HG02943 (cell line): ENCODE results near the gene WASF1.
A peak's percentile ranks its signal among the peaks of the same experiment; 100 is the strongest.

ENCODE experiments used
- ATAC-seq: cut with Tn5 transposase; IDR thresholded peaks from one replicate; pipeline ENCODE4 v1.9.1; 2021; ENCODE audit warnings: mild to moderate bottlenecking, low read depth, moderate library complexity; ENCODE audit not compliant: unreplicated experiment

Gene WASF1

DNA sequence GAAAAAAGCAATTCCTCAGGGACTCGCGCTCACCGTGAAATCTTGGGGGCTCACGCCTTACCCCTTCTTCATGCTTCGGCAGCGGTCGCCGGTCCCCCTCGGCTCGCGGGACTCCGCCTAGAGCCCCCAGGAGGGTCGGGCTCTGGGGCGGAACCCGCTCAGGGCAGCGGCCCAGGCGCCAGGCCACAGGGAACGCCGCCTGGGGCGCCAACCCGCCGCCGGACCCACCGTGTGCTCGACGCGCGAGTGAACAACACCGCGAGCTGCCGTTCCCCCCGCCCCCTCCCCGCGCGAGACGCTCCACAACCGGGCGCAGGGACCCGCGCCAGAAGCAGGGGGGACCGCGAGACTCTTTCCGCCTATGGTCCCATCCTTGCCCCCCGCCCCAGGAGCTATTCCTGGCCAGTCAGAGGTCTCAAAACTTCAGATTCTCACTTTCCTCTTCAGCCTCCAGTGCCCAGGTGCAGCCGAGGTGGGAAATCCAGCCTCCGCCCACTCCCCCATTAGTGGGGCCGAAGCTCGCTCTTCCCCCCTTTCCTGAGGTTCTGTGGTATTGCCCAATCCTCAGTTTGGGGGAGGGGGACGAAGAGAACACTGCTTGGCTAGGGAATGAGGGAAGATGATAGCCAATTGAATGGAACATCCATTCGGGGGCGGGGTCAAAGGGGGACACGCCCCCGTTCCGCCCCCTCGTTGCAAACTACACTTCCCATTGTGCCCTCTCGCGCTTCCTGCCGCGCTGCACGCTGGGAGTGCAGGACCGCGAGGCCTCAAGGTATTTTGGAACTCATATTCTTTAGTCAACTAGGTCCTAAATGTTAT lies at the start of gene WASF1:
Gene WASF1, minus strand, starts transcription at position 265 of the 822 bp plus-strand sequence. CDS start 52,069 bp downstream, outside the sequence.
- peak; percentile 93 for ATAC-seq

DNA sequence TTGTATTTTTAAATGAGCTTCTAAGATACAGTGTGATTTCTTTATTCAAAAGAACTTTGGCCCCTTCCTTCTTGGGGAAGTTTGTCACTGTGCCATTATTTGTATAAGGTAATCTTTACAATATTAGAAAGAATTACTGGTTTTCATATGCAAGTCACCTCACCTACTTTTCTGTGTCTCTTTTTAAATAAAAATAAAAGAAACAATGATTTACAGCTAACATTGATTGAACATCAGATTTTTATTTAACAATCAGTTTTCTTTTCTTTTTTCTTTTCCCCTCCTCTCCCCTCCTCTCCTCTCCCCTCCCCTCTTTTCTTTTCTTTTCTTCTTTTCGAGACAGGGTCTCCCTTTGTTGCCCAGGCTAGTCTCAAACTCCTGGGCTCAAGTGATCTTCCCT lies 46.8 kb upstream of the WASF1 start:
- ATAC-seq: no peak

- ATAC-seq: no peak
Observed at GRCh38 chr6:110221738-110222137, 42.3 kb upstream of the WASF1 start.

- ATAC-seq: no peak
Observed at GRCh38 chr6:110217266-110217665, 37.8 kb upstream of the WASF1 start.

DNA sequence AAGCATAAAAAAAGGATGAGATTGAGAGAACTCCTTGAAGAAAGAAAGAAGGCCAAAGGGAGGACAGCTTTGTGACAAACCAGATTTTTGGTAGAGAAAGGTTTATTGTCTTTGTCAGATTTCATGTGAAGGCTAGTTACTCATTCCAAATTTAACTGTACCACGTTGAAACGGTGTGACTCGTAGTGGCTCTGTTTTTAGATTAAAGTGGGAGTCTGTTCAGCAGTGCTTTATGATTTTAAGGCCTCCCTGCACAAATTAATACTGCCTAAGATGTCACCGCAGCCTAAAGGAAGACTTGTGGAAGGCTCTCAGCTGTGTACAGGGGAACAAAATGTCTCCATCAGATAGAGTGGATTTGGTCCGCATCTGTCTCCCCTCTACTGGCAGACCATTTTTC lies 36.7 kb upstream of the WASF1 start:
- no peak for ATAC-seq

GRCh38 chr6:110214338-110214737 lies 34.9 kb upstream of the WASF1 start:
- no peak for ATAC-seq

DNA sequence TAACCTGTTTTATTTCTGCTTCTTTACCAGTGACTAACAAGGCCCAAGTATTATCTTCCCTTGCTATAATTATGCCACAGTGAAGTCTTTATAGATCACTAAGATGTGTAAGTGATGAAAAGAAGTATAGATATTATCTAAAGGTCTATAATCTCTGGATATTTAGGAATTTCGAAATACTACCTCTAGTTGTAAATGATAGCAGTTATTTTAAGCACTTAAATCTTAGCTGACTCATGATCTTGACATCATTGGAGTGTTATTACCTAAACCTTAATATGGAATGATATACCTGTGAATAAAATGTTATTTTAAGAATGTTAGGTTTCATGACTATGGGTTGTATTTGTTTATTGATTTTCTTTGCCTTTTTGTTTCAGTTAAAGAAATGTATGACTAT lies 32.3 kb upstream of the WASF1 start:
- no peak for ATAC-seq

DNA sequence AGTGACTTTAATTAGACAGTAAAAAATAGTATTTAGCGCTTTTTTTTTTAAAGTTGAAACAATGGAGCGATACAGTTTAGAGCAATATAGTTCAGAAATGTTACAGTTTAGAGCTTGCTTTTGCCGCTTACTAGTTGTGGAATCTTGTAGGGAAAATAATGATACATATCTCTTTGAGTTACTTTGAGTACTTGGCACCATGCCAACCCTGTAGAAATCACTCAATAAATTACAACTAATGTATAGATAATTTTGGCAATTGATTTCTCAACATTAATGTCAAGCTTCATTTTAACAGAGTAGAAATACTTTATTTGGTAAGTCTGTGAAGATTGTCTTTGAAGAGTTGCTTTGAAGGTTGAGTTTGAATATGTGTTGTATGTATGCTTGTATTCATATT lies 28.2 kb upstream of the WASF1 start:
- ATAC-seq: no peak

GRCh38 chr6:110201151-110201884 lies 21.8 kb upstream of the WASF1 start:
- no peak for ATAC-seq

DNA sequence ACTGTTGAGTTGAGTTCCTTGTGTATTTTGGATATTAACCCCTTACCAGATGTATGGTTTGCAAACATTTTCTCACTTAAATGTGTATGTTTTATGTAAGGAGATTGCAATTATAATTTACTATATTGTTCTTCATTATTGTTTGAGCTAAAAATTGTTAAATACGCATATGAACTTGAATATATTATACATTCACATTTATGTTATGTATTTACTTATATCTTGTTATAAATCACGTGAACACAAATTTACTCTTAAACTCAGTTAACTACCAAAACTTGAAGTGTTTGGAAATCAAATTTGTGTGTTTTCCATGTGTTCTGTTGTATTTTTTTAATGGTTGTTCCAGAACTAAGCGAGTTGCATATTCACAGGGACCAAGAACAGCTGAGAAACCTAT lies 19.1 kb upstream of the WASF1 start:
- ATAC-seq: no peak

- ATAC-seq: no peak
Observed at GRCh38 chr6:110196874-110197273, 17.4 kb upstream of the WASF1 start.

DNA sequence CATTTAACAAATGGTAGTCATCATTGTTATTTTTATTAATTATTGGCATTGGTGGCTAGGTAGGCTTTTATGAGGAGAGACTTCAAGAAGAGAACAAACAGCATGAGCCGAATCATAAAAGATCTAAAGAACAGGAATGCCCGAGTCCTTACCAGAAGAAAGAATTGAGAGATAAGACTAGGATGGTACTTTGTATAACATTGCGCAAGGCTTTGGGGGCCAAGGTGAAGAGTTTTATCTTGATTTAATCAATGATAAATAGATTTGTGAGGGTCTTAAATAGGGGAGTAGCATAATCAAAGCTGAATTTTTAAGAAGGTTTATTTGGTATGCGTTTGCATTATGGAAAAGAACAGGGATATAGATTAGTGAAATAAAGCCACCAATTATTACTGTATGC lies 16.2 kb upstream of the WASF1 start:
- ATAC-seq: no peak

GRCh38 chr6:110191477-110191876 lies 12.0 kb upstream of the WASF1 start:
- ATAC-seq: no peak

GRCh38 chr6:110190726-110191125 lies 11.3 kb upstream of the WASF1 start:
- no peak for ATAC-seq

GRCh38 chr6:110188791-110189190 lies 9.3 kb upstream of the WASF1 start:
- ATAC-seq: no peak

- peak; percentile 44 for ATAC-seq
Observed at GRCh38 chr6:110185879-110186278, 6.4 kb upstream of the WASF1 start.

GRCh38 chr6:110183292-110183885 lies 3.9 kb upstream of the WASF1 start:
- no peak for ATAC-seq

DNA sequence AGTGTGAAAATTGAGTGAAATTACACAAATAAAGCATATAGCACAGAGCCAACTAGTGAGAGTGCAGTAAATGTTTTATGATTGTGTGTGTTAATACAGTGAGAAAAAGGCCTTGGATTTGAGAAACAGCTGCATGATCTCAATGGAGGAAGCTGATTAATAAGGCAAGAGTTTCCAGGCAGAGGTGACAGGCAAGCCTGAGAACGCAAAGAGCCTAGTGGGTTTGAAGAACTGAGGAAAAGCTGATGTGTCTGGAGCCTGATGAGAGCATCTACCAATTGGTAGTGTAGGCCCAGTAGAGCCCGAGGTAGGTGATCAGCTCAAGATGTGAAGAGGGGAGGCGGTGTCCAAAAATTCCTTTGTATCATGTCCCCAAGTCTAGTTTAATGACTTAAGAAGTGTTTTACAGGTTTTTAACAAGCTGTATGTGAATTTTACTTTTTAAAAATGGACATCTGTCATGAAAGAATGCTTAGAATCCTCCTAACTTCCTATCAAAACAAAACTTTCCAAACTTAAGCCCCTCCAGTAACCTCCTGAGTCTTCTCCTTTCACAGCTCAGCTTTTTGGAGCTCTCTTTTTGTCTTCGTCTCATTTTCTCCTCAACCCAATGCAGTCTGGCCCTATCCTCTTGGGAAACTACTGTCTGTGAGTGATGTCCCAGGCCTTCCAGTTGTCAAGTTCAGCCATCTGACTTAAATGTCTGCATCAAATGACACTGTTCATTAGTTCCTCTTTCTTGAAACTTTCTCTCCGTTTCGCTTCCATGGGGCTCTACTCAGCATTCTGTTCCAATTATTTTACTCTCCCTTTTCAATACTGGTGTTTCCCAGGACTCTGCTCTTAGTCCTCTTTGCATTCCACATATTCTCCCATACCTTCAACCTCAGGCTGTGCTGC lies 1.9 kb upstream of the WASF1 start:
- ATAC-seq: no peak

GRCh38 chr6:110180228-110181008 lies 948 bp upstream of the WASF1 start, which contains the start of gene CDC40:
TSS of gene CDC40 (plus strand) at chr6:110180427. CDS start at chr6:110180445, 18 bp downstream.
- peak; percentile 54 for ATAC-seq
